Kidney epithelial cell (primary cell): ENCODE results near the gene TLCD2. TPM values are rescaled to one million over a fixed set of nuclear protein-coding genes. Genes with fewer than 3 reads are reported as not detected.

Source experiments
- DNase-seq: peaks from one replicate; pipeline ENCODE4 v3.0.0-alpha.2; 2010; ENCODE audit warnings: low read depth
- H3K27me3 ChIP-seq: 2 replicates; pipeline ENCODE4 v1.6.0; 2011; ENCODE audit warnings: low read length; ENCODE audit not compliant: control insufficient read depth, insufficient read depth
- H3K36me3 ChIP-seq: 2 replicates; pipeline ENCODE4 v1.5.1; 2011; ENCODE audit warnings: low read length; ENCODE audit not compliant: control insufficient read depth, insufficient read depth
- H3K4me3 ChIP-seq: 2 replicates; pipeline ENCODE4 v1.5.1; 2011; ENCODE audit warnings: low read depth, mild to moderate bottlenecking, control low read depth, low read length
- CTCF ChIP-seq: IDR thresholded peaks from 2 replicates; pipeline ENCODE4 v1.5.1; 2011; ENCODE audit warnings: mild to moderate bottlenecking, moderate library complexity, low read length, control low read depth, inconsistent platforms; ENCODE audit not compliant: insufficient read depth, poor library complexity, severe bottlenecking
- total RNA-seq: library from RNA; depleted of rRNA; stranded (reverse); fragments of >200 nt; gene quantifications from 2 replicates; pipeline ENCODE4 v1.2.3, GENCODE V29; 2015

Gene TLCD2
- total RNA-seq, 1 donor from 2014 or later = 1.8 TPM

GRCh38 chr17:1732241-1732832 lies 22.2 kb upstream of the TLCD2 start:
- H3K36me3 ChIP-seq = no peaks in the 10 kb centered on the region
- no peak overlapping the region for H3K4me3 ChIP-seq
- H3K27me3 ChIP-seq = no peaks in the 10 kb centered on the region
- no peak for TF ChIP-seq CTCF
- DNase-seq = no peak

- DNase-seq = no peak
- Histone ChIP-seq H3K4me3 (no peak overlapping the region), H3K36me3 (no peaks in the 10 kb centered on the region), H3K27me3 (no peaks in the 10 kb centered on the region)
- no peak for TF ChIP-seq CTCF
These were observed 21.0 kb upstream of the TLCD2 start for GRCh38 chr17:1731194-1731506.

- DNase-seq = no peak
- H3K27me3 ChIP-seq = no peaks in the 10 kb centered on the region
- no peaks in the 10 kb centered on the region for H3K36me3 ChIP-seq
- no peak for TF ChIP-seq CTCF
- no peak overlapping the region for H3K4me3 ChIP-seq
These were observed 20.4 kb upstream of the TLCD2 start for GRCh38 chr17:1730326-1731193.

- DNase-seq = no peak
- TF ChIP-seq CTCF = no peak
- Histone ChIP-seq H3K4me3 (no peak overlapping the region), H3K27me3 (no peaks in the 10 kb centered on the region), H3K36me3 (no peaks in the 10 kb centered on the region)
These were observed 19.8 kb upstream of the TLCD2 start for GRCh38 chr17:1729966-1730325.

GRCh38 chr17:1727876-1728630 lies 17.9 kb upstream of the TLCD2 start:
- TF ChIP-seq CTCF = no peak
- Histone ChIP-seq H3K4me3 (no peak overlapping the region), H3K27me3 (no peaks in the 10 kb centered on the region), H3K36me3 (no peaks in the 10 kb centered on the region)
- DNase-seq = no peak
